Fibroblast of the conjunctiva (primary cell): ENCODE results near the gene HTR3B.
A peak's percentile ranks its signal among the peaks of the same experiment; 100 is the strongest.
"Not testable (repeated sequence)": the region's sequence is repeated elsewhere in the genome, so short reads cannot be mapped to it uniquely, and the experiment has no call there.

Source experiments
- DNase-seq: peaks from one replicate; pipeline ENCODE4 v3.0.0-alpha.2; 2010; ENCODE audit warnings: low read depth

HTR3B gene

GRCh38 chr11:113904379-113905101 lies at the start of gene HTR3B:
TSS of gene HTR3B (plus strand) at chr11:113904796. CDS start at chr11:113904934, 138 bp downstream.
- DNase-seq: no peak

GRCh38 chr11:113855803-113856202 lies 48.8 kb upstream of the HTR3B start:
- no peak for DNase-seq

DNA sequence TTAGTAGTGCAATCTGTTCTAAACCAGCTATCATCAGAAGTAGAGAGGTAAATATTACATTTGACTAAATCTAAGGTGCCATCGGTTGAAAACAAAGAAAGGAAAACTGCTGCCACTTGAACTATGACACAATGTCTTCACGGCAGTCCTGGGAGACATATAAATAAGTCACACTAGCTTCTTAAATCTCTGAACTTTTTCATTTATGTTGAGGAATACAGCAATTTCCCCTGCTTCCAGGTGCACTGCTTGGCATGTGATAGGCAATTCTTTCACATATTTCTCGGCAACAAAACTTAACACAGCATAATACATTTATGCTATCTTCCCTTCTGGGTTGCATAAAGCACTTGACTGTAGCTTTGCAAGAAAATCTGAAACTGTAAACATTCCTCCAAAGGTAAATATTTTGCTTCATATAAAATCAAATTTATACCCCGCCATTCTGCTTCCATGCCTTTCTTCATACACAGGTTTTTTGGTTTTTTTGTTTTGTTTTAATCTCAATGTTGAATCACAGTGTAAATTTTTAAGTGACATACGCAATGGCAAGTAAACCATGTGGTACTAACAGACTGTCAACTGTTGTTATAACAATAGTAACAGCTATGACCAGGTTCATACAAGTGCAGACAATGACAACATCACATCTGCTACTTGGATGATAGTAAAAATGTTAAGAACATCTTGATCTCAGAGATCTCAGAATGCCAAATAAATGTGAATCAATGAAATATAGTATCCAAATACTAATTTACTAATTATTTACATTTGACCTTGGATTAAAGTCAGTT lies 47.4 kb upstream of the HTR3B start:
- no peak for DNase-seq

DNA sequence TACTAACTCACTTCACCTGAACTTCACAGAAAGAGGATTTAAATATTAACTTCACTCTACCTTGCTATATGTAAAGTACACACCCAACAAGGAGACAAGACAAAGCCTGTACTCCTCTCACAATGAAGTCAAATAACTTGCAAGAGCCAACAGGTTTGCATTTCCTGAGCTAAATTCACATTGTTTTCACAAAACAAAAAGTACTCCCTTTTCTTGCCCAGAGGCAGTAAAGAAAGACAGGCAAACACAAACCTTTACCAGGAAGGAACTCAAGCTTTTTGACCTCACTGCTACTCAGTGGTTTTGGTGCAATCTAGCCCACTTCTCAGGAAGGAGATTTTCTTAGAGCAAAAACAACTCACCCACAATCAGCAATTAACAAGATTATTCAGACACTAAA lies 44.9 kb upstream of the HTR3B start:
- DNase-seq: no peak

GRCh38 chr11:113862435-113862834 lies 42.2 kb upstream of the HTR3B start:
- DNase-seq: no peak

DNA sequence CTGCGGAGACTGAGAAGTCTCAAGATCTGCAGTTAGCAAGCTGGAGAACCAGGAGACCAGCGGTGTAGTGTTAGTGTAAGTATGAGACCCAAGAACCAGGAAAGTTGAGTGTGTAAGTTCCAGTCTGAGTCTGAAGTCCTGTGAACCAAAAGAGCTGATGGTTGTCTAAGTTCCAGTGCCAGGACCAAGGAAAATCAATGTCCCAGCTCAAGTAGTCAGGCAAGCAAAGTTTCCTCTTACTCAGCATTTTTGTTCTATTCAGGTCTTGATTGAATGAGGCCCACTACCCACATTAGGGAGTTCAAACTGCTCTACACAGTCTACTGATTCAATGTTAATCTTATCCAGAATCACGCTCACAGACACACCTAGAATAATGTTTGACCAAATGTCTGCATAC lies 40.2 kb upstream of the HTR3B start:
- DNase-seq: no peak

- DNase-seq: no peak
These were observed 38.7 kb upstream of the HTR3B start for GRCh38 chr11:113865873-113866272.

GRCh38 chr11:113867843-113868503 lies 36.6 kb upstream of the HTR3B start:
- DNase-seq: no peak

DNA sequence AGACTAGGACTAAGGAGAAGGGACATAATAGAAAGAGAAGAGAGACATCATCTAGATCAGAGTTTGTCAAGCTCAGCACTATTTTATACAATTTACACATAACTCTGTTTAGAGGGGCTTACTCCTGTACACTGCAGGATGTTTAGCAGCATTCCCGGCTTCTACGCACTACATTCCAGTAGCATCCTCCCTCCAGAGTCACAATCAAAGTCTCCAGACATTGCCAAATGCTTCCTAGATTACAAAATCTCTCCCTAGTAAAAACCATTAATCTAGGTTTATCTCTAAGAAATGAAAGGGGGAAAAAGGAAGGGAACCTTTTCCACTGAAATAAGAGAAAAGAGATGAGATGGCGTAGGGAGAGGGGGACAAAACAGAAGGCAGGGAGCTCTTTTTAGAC lies 33.3 kb upstream of the HTR3B start:
- DNase-seq: no peak

DNA sequence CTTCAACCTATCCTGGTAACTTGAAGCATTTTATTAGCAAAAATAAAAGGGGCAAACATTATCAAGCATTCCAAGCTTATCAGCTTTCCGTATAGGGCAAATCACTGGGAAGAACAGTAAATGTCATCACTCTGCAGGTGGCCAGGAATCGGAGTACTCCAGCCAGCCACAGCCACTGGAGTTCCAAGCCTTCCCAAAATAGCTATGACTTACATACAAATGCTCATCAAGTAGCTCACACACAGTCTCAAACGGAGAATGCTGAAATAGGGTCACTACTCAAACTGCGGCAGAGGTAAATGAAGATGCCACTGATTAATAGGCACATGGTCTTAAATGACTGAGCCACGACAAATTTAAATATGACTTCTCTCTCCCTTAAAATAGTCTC lies 31.4 kb upstream of the HTR3B start:
- DNase-seq: no peak

DNA sequence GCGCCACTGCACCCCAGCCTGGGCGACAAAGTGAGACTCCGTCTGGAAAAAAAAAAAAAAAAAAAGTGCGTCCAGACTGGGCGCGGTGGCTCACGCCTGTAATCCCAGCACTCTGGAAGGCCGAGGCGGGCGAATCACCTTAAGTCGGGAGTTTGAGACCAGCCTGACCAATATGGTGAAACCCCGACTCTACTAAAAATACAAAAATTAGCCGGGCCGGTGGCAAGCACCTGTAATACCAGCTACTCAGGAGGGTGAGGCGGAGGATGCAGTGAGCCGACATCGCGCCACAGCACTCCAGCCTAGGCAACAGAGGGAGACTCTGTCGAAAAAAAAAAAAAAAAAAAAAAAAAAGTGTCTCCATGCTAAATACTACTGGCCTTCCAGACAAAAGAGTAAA lies 30.5 kb upstream of the HTR3B start:
- no peak for DNase-seq

GRCh38 chr11:113874581-113875233 lies 29.9 kb upstream of the HTR3B start:
- DNase-seq: no peak

- DNase-seq: peak; percentile 92
These were observed 29.1 kb upstream of the HTR3B start, which contains the start of gene USP28 for GRCh38 chr11:113875234-113876073. TSS of gene USP28 (minus strand) at chr11:113875572. CDS start at chr11:113875501, 71 bp downstream.

- DNase-seq: no peak
These were observed 28.4 kb upstream of the HTR3B start for GRCh38 chr11:113876074-113876797.

GRCh38 chr11:113876798-113877669 lies 27.6 kb upstream of the HTR3B start:
- no peak for DNase-seq

DNA sequence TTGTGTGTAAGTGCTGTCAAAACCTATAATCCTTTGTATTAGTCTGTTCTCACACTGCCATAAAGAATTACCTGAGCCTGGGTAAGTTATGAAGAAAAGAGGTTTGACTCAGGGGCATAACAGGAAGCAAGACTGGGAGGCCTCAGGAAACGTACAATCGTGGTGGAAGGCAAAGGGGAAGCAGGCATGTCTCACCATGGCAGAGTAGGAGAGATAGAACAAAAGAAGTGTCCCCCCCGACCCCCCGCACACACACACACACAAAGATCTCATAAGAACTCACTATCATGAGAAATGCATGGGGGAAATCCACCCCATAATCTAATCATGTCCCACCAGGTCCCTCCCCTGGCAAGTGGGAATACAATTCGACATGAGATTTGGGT lies 26.9 kb upstream of the HTR3B start:
- no peak for DNase-seq

GRCh38 chr11:113879446-113879845 lies 25.1 kb upstream of the HTR3B start:
- DNase-seq: not testable (repeated sequence)

GRCh38 chr11:113880971-113881370 lies 23.6 kb upstream of the HTR3B start:
- DNase-seq: no peak

GRCh38 chr11:113881856-113882255 lies 22.7 kb upstream of the HTR3B start:
- no peak for DNase-seq

DNA sequence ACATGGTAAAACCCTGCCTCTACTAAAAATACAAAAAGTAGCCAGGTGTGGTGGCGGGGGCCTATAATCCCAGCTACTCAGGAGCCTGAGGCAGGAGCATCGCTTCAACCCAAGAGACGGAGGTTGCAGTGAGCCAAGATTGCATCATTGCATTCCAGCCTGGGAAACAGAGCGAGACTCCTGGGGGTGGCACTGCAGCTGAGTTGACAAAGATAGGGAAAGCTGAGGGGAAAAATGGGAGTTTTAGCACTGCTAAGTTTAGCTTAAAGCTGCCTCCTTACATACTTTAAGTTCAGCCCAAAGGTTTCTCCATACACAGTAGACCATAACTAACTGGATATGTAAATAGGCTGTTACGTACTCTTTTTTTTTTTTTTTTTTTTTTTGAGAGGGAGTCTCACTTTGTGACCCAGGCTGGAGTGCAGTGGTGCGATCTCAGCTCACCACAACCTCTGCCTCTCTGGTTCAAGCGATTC lies 20.2 kb upstream of the HTR3B start:
- no peak for DNase-seq
